ENCODE measurements around the gene RAVER2.

DNA sequence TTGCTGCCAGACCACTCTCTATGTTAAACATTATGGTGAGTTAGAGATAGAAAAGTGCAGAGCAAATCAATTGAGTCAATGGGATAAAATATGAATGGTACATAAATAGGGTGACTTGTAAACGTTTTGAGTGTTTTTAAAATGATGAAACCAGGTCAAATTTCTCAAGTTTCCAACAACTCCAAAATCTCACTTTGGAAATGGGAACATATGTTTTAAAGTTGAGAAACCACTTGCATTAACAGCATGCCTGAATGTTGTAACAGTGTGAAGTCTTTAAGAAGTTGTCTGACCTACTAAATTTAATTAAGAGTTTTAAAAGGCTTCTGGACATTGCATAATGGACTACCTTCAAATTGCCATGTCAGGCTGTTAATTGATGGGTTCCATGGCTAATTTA is 33.6 kb upstream of the RAVER2 start:
- TF ChIP-seq POLR2A (IDR thresholded peaks at IDR 0.05): no peak
- TF ChIP-seq, protein P1, sequence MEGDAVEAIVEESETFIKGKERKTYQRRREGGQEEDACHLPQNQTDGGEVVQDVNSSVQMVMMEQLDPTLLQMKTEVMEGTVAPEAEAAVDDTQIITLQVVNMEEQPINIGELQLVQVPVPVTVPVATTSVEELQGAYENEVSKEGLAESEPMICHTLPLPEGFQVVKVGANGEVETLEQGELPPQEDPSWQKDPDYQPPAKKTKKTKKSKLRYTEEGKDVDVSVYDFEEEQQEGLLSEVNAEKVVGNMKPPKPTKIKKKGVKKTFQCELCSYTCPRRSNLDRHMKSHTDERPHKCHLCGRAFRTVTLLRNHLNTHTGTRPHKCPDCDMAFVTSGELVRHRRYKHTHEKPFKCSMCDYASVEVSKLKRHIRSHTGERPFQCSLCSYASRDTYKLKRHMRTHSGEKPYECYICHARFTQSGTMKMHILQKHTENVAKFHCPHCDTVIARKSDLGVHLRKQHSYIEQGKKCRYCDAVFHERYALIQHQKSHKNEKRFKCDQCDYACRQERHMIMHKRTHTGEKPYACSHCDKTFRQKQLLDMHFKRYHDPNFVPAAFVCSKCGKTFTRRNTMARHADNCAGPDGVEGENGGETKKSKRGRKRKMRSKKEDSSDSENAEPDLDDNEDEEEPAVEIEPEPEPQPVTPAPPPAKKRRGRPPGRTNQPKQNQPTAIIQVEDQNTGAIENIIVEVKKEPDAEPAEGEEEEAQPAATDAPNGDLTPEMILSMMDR (IDR thresholded peaks at IDR 0.05): no peak
